Stimulated activated CD4-positive, alpha-beta T cell treated with anti-CD3 and anti-CD28 coated beads, Interleukin-15, amount 100 ng/mL, for 48 hours (primary cell): ENCODE measurements around the gene USP44.

Experiments
- DNase-seq, 2 donors: peaks; one replicate each; pipeline ENCODE4 v3.0.0-alpha.2; 2020; ENCODE audit warnings: low read depth in 2 of 2

The USP44 gene

DNA sequence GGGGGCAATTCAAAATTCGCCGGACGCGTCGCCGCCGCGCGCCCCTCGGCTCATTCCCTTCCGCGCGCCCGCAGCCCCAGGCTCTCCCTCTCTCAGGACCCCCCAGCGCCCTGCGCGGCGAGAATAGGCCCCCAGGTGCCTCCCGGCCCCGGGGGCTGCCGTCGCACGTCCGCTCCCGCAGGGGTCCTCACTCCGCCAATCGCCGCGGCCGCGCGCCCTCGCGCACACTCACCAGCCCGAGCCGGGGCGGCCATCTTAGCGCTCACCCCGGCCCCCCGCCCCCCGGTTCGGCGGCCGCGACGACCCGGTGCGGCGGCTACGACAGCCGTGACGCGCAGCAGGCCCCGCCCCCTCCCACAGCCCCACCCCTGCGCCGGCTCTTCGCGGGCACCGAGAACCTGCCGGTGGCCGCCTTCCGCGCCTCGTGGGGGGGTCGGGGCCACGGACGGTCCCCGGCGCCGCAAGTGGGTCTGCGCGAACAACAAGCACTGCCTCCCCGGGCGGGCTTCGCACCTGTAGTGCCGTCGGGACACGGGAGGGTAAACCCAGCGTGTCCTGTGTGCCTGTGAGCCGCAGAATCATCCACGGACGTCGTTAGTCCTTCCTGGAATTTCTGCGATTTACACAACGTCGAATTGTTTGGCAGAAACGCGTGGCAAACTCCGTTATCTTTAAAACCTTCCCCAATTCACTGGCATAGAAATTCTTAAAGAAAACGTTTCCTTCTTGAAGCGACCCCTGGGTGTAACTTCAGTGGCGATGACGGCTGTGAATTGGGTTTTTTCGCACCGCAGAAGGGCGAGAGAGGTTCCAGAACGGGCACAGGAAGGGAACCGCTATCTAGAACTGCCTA lies 2.5 kb downstream of the USP44 start:
- DNase-seq, result peak; percentile 39 to 54

GRCh38 chr12:95548056-95548538 lies 3.2 kb downstream of the USP44 start:
- no peak for DNase-seq

DNA sequence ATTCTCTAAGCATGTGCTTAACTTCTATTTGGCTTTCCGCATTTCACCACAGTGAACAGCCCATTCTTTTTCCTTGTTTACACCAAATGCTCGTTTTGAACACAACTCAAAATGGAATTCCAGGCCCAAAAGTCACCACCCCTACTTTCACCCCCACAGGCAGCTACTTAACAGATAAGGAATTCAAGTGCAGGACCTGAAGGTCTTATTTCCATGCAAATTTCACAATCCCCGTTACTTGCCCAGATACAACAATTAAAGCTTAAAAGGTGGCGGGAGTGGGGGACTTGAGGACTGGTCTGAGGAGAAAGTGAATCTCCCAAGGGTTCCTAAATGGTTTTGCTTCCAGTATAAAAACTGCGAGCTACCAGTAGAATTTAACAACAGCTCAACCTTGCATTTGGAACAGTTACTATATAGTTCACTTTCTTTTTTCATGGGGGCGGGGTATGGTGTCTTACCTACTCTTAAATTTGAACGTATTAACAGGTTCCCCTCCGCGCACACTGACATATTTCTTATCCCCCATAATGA lies 3.7 kb downstream of the USP44 start:
- no peak for DNase-seq

GRCh38 chr12:95546491-95546813 lies 4.8 kb downstream of the USP44 start:
- DNase-seq, result no peak

DNA sequence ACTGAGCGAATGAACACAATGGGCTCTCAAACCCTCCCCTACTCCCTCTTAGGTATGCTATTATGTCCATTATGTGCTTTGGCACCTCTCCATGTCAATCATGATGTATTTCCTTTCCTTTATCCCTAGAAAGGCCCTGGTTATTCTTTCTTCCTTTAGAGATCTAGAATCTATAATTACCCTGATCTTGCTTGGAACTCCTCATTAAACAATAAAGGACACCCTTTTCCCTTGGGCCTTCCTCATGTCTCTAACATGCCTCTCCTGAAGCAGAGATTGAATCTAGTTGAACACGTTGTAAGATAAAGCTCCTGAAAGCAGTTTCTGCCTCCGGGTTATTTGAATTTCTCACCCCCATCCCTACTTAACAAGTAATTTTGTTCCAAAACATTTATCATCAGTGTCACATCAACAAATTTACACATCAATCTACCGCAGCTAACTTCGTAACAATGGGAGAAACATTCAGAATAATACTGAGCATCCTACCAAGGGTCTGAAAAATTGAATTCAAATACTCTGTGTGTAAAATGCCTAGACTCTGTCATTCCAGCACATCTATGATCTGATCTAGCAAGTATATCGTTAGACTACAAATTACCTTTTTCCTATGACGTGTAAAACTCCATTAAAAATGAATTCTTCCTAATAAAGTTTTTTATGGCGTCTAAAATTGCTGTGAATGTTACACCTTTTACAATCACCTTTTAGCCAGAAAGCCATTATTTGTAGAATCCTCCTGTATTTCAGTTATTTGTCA lies 5.4 kb downstream of the USP44 start:
- no peak for DNase-seq

DNA sequence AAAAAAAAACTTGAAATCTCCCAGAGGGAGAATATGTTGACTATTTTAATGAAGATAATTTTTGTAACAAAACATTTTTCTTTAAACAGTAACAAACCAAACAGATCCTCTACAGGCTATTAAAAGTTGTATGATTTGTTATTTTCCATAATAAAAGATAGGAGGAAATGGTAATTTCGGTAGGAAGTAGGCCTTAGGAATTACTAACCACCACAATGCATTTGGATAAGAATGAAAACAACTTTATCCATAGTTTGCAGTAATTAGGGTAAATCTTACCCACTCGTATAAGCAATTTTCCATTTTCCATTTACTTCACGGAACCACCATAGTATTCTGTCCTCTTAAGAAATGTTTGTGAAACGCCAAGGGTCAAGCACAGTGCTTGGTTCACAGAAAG lies 6.0 kb downstream of the USP44 start:
- DNase-seq, result no peak

DNA sequence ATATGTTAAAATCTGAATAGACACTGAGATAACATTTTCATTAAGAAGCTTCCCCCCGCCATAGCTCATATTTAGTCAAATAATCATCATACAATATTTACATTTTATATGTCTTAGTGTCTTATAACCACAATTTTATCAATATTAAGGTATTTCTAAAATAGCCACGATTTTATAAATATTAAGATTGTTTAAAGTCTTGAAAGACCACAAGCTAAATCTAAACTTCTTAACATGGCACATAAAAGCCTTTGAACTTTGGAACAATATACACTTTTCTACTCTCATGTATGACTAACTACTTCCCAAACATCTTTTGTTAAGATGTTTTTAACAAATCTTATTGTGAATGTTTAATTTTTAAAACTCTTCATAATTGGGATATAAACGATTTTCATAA lies 6.5 kb downstream of the USP44 start:
- no peak for DNase-seq

GRCh38 chr12:95543305-95543704 lies 8.0 kb downstream of the USP44 start:
- no peak for DNase-seq

GRCh38 chr12:95541436-95541835 lies 9.8 kb downstream of the USP44 start:
- no peak for DNase-seq

GRCh38 chr12:95538656-95539055 lies 12.6 kb downstream of the USP44 start:
- no peak for DNase-seq

DNA sequence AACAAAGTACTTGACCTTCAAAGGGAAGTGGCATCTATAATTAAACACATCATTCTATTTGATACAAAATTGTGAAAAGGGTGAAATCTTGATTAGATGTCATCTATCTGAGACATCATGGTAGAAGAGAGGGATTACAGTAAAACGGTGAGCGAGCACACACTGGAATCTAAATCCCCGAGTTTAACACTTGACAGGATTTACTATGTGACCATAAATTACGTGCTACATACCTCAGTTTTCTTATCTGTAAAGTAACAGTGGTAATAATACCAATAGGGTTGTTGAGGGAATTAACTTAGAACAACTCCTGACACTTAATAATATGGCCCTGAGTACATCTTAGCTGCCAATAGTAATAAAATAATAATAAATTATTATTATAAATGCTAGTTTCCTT lies 13.3 kb downstream of the USP44 start:
- DNase-seq, result no peak

- no peak for DNase-seq
These were observed 17.3 kb downstream of the USP44 start for GRCh38 chr12:95533985-95534384.

DNA sequence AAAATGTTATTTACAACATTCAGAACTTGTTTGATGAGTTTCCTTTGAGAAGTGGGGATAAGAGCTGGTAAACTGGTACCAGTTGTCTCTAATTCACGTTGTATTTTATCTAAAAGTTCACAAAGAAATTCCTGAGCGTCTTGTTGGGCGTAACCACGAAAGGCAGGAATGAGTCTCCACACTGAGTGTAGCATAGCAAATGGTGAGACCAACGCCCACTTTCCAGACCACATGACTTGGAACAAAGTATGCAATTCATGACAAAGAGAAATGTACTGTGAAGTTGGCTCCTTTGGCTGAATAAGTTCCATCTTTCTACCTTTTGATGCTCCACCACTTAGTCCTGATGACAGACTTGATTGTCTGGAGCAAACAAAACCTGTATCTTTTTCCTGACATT lies 18.4 kb downstream of the USP44 start:
- DNase-seq, result peak; percentile 5 to 29

GRCh38 chr12:95529693-95530225 lies 21.5 kb downstream of the USP44 start:
- no peak for DNase-seq

DNA sequence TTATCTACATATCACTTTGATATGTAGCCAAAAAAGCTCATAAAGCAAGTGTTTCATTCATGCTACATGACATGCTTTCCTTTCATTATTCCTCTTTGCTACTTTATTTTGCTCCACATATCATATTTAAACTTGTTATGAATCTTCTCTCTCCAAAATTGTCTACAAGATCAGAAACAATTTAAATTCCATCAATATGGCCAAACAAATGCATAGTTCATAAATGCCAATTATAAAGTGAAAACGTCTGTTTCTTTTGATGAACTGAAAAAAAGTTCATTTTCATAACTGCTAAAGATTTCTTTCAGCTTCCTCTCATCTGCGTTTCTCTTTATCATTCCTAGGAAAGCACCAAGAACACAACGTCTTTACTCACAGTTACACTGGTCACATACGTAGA lies 22.8 kb downstream of the USP44 start:
- no peak for DNase-seq

GRCh38 chr12:95522692-95523091 lies 28.6 kb downstream of the USP44 start:
- no peak for DNase-seq

- DNase-seq, result no peak
These were observed 30.5 kb downstream of the USP44 start for GRCh38 chr12:95520816-95521215.

DNA sequence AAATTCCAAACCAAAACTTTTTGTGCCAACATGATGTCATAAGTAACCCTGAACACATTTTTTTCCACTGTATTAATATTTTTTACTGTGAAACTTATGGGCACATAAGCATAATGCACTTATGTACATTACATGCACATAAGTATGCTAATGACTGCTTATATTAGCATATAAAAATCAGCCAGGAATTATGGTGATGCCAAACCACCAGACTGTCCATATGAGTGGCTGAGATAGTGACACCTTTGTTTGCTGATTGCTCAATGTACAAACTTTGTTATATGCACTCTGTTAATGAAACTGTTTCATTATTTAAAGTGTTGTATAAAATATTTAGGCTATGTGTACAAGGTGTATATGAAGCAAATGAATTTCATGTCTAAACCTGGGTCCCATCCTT lies 32.3 kb downstream of the USP44 start:
- DNase-seq, result no peak

DNA sequence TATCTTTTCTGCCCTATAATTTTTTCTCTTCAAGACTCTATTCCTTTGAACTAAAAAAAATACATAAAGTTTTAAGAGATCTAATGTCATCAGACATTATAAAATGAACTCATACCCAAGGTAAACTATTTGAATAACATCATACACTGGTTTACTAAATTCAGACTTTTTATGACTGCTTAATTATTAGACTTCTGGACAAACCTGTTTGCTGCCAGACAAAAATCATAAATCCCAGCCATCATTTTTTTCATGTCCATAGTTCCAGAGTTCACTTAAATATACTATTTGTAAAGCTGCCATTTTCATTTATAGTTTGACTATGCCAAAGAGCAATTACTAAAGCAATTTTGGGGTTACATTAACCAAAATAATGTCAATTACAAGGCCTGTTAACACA lies 34.0 kb downstream of the USP44 start:
- DNase-seq, result no peak

GRCh38 chr12:95516757-95517156 lies 34.5 kb downstream of the USP44 start:
- no peak for DNase-seq

DNA sequence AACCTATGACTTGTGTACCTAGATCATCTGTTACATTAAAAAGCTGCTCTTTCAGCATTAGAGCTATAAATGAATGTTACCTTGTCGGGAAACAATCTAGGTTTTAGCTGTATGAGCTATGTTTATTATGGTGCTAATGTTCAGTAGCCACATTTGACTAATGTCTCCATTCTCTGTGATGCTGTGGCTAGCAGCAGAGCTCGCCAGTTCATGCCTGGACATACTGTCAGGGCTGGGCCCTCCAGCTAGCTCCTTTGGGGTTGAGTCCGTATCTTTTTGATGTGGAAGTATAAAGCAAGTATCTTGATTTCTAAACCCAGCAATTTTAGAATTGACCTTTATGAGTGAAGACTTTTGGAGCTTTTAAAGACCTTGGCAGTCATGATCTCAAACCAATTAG lies 36.1 kb downstream of the USP44 start:
- no peak for DNase-seq

- DNase-seq, result no peak
These were observed 37.7 kb downstream of the USP44 start for GRCh38 chr12:95513599-95513998.

DNA sequence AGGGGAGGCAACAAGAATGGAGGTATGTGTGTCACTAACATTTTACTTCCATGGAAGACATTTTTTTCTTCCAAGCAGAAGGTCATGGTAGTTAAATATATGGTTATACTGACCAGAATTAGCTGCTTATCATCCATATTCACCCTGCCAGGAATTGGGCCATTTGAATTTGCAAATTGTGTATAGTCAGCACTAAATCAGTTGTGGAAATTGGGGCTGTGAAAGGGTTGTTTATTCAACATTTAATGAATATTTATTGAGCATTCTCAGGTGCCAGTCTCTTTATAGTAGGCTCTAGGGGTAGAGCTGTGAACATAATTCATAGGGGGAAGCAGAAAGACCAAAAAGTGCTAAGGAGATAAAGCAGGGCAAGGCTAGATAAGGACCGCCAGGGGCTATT lies 39.3 kb downstream of the USP44 start:
- DNase-seq, result no peak
